Stimulated activated CD4-positive, alpha-beta T cell treated with anti-CD3 and anti-CD28 coated beads, Interleukin-12 subunit alpha, Interleukin-12 subunit beta, amount 100 ng/mL, for 4 hours (primary cell): ENCODE data around the gene NCK2.
A peak's percentile ranks its signal among the peaks of the same experiment; 100 is the strongest.

ENCODE experiments used
- DNase-seq: peaks from one replicate; pipeline ENCODE4 v3.0.0-alpha.2; 2020

NCK2 gene

GRCh38 chr2:105903051-105903674 is 158.5 kb downstream of the NCK2 start:
- no peak for DNase-seq

GRCh38 chr2:105904938-105905337 is 160.2 kb downstream of the NCK2 start:
- no peak for DNase-seq

- no peak for DNase-seq
Observed at GRCh38 chr2:105906481-105906880, 161.8 kb downstream of the NCK2 start.

GRCh38 chr2:105907184-105907583 is 162.5 kb downstream of the NCK2 start:
- no peak for DNase-seq

- no peak for DNase-seq
Observed at GRCh38 chr2:105909215-105909614, 164.5 kb downstream of the NCK2 start.

GRCh38 chr2:105910497-105911238 is 166.0 kb downstream of the NCK2 start:
- DNase-seq, result no peak

GRCh38 chr2:105911425-105911824 is 166.7 kb downstream of the NCK2 start:
- no peak for DNase-seq

- no peak for DNase-seq
Observed at GRCh38 chr2:105912081-105912480, 167.4 kb downstream of the NCK2 start.

- no peak for DNase-seq
Observed at GRCh38 chr2:105915005-105915558, 170.4 kb downstream of the NCK2 start.

GRCh38 chr2:105917226-105917625 is 172.5 kb downstream of the NCK2 start:
- DNase-seq, result no peak

- no peak for DNase-seq
Observed at GRCh38 chr2:105917688-105918087, 173.0 kb downstream of the NCK2 start.

- DNase-seq, result no peak
Observed at GRCh38 chr2:105919191-105919811, 174.6 kb downstream of the NCK2 start.

GRCh38 chr2:105919826-105920225 is 175.1 kb downstream of the NCK2 start:
- peak; percentile 17 for DNase-seq

GRCh38 chr2:105924271-105924670 is 179.6 kb downstream of the NCK2 start:
- DNase-seq, result no peak

- no peak for DNase-seq
Observed at GRCh38 chr2:105924932-105925331, 180.2 kb downstream of the NCK2 start.

- DNase-seq, result no peak
Observed at GRCh38 chr2:105925390-105925789, 180.7 kb downstream of the NCK2 start.

- DNase-seq, result peak; percentile 30
Observed at GRCh38 chr2:105926960-105927678, 182.4 kb downstream of the NCK2 start.

GRCh38 chr2:105928086-105928485 is 183.4 kb downstream of the NCK2 start:
- DNase-seq, result no peak

- no peak for DNase-seq
Observed at GRCh38 chr2:105928563-105928962, 183.9 kb downstream of the NCK2 start.

- DNase-seq, result peak; percentile 12
Observed at GRCh38 chr2:105929516-105929915, 184.8 kb downstream of the NCK2 start.

GRCh38 chr2:105932582-105932981 is 187.9 kb downstream of the NCK2 start:
- no peak for DNase-seq

- no peak for DNase-seq
Observed at GRCh38 chr2:105933906-105934305, 189.2 kb downstream of the NCK2 start.

GRCh38 chr2:105934467-105934866 is 189.8 kb downstream of the NCK2 start:
- DNase-seq, result peak; percentile 30
